ENCODE results near the gene PTPRD. TPM values are rescaled to one million over a fixed set of nuclear protein-coding genes. Genes with fewer than 3 reads are reported as not detected.

Gene PTPRD
- total and polyA plus RNA-seq, 9 donors, result 16.2 to 231 (median 85.8) TPM

DNA sequence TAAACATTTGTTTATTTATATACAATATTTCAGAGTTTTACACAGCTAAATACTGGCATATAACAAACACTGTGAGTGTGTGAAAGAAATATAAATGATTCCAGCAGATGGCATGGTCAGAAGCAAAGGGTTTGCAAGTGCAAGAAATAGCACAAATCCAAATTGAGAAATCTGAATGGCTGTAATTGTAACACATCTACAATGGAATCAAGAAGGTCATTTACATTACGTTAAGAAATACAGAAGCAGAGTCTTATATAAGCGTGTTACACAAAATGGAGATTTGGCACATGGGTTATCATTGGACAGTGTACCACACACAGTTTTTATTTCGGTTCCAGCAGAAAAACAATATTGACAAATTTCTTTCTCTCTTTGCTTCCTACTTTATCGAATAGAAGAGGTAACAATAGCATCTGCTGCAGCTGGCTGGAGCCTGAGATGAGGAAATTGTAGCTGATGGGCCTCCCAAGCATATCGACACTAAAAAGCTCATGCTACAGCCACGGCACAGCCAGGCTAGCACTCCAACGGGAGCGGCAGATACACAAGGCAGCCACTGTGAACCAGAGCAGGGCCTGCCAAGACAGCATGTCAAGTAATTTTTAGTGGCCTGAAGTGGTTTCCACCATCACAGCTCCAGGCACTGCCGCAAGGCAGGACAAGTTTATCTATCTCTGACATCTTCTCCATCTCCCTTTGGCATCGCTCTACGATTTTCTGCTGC lies 2248.6 kb downstream of the PTPRD start:
- Histone ChIP-seq H3K4me1 (ENCODE audit: insufficient read depth) (no peaks in the 10 kb centered on the region), H3K36me3 (no peaks in the 10 kb centered on the region), H3K27me3 (no peaks in the 10 kb centered on the region), H3K4me3 (no peak overlapping the region), H3K27ac (no peak overlapping the region), H3K9me3 (no peaks in the 10 kb centered on the region)
- WGBS, 3 donors, result 92 to 94% (median 93%) methylated on average over 11 of the region's 11 CpGs
- DNase-seq, result no peak
- intact Hi-C loops (cut with DNase I), result no loop called here
- TF ChIP-seq, protein P1, sequence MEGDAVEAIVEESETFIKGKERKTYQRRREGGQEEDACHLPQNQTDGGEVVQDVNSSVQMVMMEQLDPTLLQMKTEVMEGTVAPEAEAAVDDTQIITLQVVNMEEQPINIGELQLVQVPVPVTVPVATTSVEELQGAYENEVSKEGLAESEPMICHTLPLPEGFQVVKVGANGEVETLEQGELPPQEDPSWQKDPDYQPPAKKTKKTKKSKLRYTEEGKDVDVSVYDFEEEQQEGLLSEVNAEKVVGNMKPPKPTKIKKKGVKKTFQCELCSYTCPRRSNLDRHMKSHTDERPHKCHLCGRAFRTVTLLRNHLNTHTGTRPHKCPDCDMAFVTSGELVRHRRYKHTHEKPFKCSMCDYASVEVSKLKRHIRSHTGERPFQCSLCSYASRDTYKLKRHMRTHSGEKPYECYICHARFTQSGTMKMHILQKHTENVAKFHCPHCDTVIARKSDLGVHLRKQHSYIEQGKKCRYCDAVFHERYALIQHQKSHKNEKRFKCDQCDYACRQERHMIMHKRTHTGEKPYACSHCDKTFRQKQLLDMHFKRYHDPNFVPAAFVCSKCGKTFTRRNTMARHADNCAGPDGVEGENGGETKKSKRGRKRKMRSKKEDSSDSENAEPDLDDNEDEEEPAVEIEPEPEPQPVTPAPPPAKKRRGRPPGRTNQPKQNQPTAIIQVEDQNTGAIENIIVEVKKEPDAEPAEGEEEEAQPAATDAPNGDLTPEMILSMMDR (IDR thresholded peaks at IDR 0.05), result no peak
- TF ChIP-seq POLR2A (IDR thresholded peaks at IDR 0.05) (no peak), EP300 (IDR thresholded peaks at IDR 0.05) (no peak)

DNA sequence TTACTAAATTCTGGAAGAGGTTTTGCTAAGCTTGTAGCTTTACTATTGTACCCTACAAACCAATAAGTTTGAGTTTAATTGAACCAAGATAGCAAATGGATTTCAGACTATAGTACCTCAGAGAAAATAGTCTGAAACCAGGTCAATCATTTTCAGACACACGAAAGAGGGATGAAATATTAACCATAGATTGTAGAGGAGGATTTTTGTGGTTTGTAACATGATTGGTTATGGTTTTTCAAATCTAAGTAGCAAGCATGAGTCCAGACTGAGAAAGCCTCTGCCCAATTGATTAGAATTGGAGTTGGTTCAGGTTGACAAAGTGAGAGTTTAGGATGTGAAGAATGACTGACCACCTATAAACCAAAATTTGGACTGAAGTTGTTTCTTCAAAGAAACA lies 2250.6 kb downstream of the PTPRD start:
- intact Hi-C loops (cut with DNase I), result no loop called here
- DNase-seq, result no peak
- no peaks in the 10 kb centered on the region for H3K9me3 ChIP-seq
- no peaks in the 10 kb centered on the region for H3K27me3 ChIP-seq
- H3K27ac ChIP-seq, result no peak overlapping the region
- no peak overlapping the region for H3K4me3 ChIP-seq
- TF ChIP-seq POLR2A (IDR thresholded peaks at IDR 0.05) (no peak), EP300 (IDR thresholded peaks at IDR 0.05) (no peak)
- TF ChIP-seq, protein P1 (IDR thresholded peaks at IDR 0.05), result no peak
- 89 to 93% (median 91%) methylated on average over 1 of the region's 1 CpG for WGBS, 3 donors
- no peaks in the 10 kb centered on the region for H3K4me1 ChIP-seq (ENCODE audit: insufficient read depth)
- H3K36me3 ChIP-seq, result no peaks in the 10 kb centered on the region

DNA sequence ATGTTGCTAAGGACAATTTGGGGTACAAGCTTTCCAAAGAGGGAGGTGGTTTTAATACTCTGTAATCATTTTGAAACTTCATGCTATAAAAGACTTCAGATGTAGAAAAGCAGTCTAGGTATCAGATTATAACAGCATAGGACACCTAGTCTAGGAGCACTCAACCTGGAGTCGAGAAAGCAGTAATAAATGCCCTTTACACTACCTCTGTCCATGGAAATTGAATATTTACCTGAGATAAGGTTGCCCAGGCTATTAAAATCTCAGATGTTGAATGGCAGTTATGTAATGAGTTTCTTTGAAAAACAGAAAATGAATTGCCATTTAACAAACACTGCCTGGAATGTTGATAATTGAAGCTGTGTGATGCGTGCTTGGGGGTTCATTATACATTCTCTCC lies 2251.4 kb downstream of the PTPRD start:
- H3K4me3 ChIP-seq, result no peak overlapping the region
- no peaks in the 10 kb centered on the region for H3K4me1 ChIP-seq (ENCODE audit: insufficient read depth)
- H3K9me3 ChIP-seq, result no peaks in the 10 kb centered on the region
- intact Hi-C loops (cut with DNase I), result no loop called here
- H3K27me3 ChIP-seq, result no peaks in the 10 kb centered on the region
- DNase-seq, result no peak
- no peaks in the 10 kb centered on the region for H3K36me3 ChIP-seq
- TF ChIP-seq, protein P1 (IDR thresholded peaks at IDR 0.05), result no peak
- TF ChIP-seq EP300 (IDR thresholded peaks at IDR 0.05) (no peak), POLR2A (IDR thresholded peaks at IDR 0.05) (no peak)
- H3K27ac ChIP-seq, result no peak overlapping the region
- 83 to 90% (median 86%) methylated on average over 2 of the region's 2 CpGs for WGBS, 3 donors

DNA sequence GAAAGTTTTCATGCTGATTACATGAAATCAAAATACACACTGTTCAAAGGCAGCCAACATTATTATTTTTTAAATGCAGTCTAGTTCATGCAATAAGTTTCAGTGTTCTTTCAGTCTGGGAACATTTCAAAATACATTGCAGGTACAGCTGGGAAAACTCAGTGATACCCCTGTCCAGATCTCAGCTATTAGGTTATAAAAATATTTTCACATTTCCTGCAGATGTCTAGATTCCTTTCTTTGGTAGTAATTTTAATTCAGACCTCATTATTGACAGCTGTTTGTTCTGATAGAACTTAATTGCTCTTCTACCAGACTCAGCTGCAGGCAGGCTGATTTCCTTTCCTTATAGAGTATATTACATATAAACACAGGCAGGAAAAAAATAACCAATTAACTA lies 2256.4 kb downstream of the PTPRD start:
- intact Hi-C loops (cut with DNase I), result no loop called here
- no peak for TF ChIP-seq EP300 (IDR thresholded peaks at IDR 0.05)
- TF ChIP-seq, protein P1 (IDR thresholded peaks at IDR 0.05), result no peak
- TF ChIP-seq POLR2A (IDR thresholded peaks at IDR 0.05), result no peak
- Histone ChIP-seq H3K4me1 (ENCODE audit: insufficient read depth) (peaks cover 2% of the 10 kb centered on the region), H3K27me3 (no peaks in the 10 kb centered on the region), H3K36me3 (no peaks in the 10 kb centered on the region), H3K27ac (no peak overlapping the region), H3K9me3 (no peaks in the 10 kb centered on the region), H3K4me3 (no peak overlapping the region)
- no peak for DNase-seq

Data from ovary (tissue), 9 donors.